Measurements from ENCODE around the gene PGP. TPM values are rescaled to one million over a fixed set of nuclear protein-coding genes. Genes with fewer than 3 reads are reported as not detected.

PGP gene
- total RNA-seq, 4 donors from 2014 or later = 8.1 to 10.4 (median 9.6) TPM

DNA sequence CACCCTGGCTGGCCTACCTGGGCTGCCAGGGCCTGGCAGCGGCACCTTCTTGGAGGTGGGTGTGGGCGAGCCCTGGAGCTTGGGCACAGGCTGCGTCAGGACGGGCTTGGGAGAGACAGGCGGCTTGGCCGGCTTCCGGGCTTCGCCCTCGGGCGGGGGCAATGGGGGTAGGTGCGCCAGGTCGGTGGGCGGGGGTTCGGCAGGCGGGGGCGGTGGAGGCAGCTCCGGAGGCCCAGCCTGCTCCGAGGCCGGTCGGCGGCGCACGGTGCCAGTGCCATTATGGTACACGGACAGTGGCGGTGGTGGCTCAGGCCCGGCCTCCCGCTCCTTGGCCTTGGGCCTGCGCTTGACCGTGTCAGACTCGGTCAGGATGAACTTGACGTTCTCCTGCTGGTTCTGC lies 35.1 kb downstream of the PGP start:
- TF ChIP-seq, protein P1, sequence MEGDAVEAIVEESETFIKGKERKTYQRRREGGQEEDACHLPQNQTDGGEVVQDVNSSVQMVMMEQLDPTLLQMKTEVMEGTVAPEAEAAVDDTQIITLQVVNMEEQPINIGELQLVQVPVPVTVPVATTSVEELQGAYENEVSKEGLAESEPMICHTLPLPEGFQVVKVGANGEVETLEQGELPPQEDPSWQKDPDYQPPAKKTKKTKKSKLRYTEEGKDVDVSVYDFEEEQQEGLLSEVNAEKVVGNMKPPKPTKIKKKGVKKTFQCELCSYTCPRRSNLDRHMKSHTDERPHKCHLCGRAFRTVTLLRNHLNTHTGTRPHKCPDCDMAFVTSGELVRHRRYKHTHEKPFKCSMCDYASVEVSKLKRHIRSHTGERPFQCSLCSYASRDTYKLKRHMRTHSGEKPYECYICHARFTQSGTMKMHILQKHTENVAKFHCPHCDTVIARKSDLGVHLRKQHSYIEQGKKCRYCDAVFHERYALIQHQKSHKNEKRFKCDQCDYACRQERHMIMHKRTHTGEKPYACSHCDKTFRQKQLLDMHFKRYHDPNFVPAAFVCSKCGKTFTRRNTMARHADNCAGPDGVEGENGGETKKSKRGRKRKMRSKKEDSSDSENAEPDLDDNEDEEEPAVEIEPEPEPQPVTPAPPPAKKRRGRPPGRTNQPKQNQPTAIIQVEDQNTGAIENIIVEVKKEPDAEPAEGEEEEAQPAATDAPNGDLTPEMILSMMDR (IDR thresholded peaks at IDR 0.05) = no peak
- no peak for DNase-seq (ENCODE audit: low spot score)
- no peak for ATAC-seq (ENCODE audit: low FRiP score)

DNA sequence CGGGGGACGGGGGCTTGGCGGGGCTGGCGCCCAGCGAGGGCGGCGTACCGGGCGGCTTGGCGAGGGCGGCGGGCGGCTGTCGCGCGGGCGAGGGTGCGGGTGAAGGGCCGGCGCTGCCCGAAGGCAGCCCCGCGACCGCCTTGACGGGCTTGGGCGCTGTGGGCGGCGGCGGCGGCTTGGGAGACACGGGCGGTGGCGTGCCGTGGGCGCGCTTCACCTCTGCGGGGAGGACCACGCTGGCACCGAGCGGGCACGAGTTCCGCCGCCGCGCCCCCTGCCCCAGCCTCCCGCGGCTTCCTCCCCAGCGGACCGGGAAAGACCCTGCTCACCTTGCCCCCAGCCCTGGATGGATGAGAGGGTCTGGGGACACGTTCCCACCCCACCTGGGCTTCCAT lies 35.5 kb downstream of the PGP start:
- no peak for ATAC-seq (ENCODE audit: low FRiP score)
- TF ChIP-seq, protein P1 (IDR thresholded peaks at IDR 0.05) = no peak
- DNase-seq (ENCODE audit: low spot score) = no peak

DNA sequence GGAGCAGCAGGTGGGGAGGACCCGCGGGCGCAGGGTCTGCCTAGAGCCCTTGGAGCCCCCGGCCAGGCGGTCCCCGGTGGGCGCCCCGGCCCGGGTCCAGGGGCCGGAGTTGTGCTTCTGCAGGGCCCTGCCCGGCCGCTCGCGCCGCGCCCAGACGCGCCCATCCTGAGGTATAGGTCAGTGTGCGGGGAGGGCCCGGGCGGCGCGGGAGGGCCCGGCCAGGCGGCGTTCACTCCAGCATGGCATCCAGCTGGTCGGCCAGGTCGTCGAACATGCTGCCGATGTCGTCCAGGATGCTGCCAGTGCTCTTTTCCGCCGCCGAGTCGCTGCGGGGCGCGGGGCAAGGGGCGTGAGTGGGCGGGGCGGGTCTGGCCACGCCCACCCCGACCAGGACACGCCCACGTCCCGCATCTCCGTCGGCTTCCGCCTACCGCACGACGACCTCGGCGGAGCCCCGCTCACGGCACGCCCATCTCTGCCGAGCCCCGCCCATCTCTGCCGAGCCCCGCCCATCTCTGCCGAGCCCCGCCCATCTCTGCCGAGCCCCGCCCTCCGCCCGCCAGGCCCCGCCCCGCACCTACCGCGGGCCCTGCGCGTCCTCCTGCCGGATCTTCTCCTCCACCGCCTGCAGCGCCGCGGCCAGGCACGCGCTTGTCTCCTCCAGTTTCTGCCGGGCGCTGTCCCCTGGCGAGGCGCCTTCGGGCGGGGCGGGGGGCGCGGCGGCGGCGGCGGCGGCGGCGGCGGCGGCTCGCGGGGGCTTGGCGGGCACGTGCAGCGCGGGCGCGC lies 36.1 kb downstream of the PGP start:
- TF ChIP-seq, protein P1 (IDR thresholded peaks at IDR 0.05) = no peak
- DNase-seq (ENCODE audit: low spot score) = no peak
- no peak for ATAC-seq (ENCODE audit: low FRiP score)

DNA sequence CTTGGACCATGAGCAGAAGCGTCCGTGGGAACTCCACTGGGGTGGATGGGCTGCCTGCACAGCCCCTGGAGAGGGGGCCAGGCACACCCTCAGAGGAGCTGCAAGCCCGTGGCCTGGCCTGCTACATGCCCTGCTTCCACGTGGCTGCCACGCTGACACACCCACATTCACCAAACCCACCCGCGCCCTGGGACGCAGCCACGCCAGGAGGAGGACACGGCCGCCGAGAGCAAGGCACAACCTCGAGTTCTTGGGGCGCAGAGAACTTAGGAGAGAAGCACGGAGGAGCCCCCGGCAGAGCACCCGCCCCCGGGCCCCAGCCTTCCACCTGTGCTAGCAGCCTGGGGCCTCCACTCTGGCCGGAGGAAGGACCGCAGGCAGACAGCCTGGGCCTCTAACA lies 37.1 kb downstream of the PGP start:
- TF ChIP-seq, protein P1 (IDR thresholded peaks at IDR 0.05) = no peak
- ATAC-seq (ENCODE audit: low FRiP score) = no peak
- DNase-seq (ENCODE audit: low spot score) = no peak

DNA sequence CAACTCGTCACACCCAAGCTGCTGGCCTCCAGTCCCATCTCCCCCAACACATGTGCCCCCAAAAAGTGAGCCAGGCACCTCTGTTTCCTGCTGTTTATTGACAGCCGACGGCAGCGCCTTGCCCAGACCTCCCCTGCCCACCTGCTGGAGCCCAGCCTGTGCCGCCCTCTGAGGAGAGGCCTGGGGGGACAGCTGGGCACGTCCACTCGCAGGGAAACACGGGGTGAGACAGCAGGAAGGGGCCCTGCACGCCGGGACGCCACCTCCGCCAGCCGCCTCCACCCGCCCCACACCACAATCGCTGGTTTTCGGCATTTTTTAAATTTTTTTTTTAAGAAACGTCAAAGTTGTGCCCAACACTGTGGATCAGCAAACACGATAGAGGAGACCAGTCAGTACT lies 37.5 kb downstream of the PGP start:
- TF ChIP-seq, protein P1 (IDR thresholded peaks at IDR 0.05) = no peak
- ATAC-seq (ENCODE audit: low FRiP score) (no peak), DNase-seq (ENCODE audit: low spot score) (no peak)

DNA sequence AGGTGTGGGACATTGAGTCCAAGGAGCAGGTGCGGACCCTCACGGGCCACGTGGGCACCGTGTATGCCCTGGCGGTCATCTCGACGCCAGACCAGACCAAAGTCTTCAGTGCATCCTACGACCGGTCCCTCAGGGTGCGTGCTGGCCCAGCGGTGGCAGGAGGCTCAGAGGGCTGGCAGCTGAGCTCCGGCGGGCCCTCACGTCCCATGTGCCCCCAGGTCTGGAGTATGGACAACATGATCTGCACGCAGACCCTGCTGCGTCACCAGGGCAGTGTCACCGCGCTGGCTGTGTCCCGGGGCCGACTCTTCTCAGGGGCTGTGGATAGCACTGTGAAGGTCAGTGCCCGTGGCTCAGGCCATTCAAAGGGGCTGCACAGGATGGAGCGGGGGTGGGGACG lies 38.6 kb downstream of the PGP start:
- ATAC-seq (ENCODE audit: low FRiP score) (no peak), DNase-seq (ENCODE audit: low spot score) (no peak)
- TF ChIP-seq, protein P1 (IDR thresholded peaks at IDR 0.05) = no peak

DNA sequence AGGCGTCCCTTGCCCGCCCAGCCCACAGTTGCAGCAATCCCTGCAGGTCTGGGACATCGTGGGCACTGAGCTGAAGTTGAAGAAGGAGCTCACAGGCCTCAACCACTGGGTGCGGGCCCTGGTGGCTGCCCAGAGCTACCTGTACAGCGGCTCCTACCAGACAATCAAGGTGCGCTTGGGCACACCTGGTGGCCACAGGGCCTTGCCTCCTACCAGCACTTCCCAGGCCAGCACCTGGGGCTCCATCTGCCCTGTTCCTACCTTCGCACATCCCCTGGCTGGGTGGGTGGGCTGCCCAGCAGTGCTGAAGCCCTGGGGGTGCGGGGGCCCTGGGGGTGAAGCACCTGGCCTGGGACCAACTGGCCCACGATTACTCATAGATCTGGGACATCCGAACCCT lies 39.2 kb downstream of the PGP start:
- TF ChIP-seq, protein P1 (IDR thresholded peaks at IDR 0.05) = no peak

More for the DNA sequence above, 39.2 kb downstream of the PGP start:
- no peak for ATAC-seq (ENCODE audit: low FRiP score)
- DNase-seq (ENCODE audit: low spot score) = no peak

Data from omental fat pad (tissue), 4 donors.